Thyroid gland (tissue), 4 donors: ENCODE data around the gene RNPEPL1. TPM values are rescaled to one million over a fixed set of nuclear protein-coding genes. Genes with fewer than 3 reads are reported as not detected.

ENCODE experiments used
- DNase-seq, 2 donors: peaks; one replicate each; pipeline ENCODE4 v3.0.0-alpha.2; 2019
- H3K27ac ChIP-seq, 3 donors: fragments of 200-600 bp; sonication (generic); 1 replicate in 2 of 3; 2 replicates in 1 of 3; pipeline ENCODE4 v1.5.1; 2016 to 2019; ENCODE audit warnings: mild to moderate bottlenecking in 1 of 3, moderate library complexity in 1 of 3
- H3K27me3 ChIP-seq: fragments of 200-600 bp; sonication (generic); one replicate; pipeline ENCODE4 v1.5.1; 2019
- H3K36me3 ChIP-seq, 2 donors: fragments of 200-600 bp; sonication (generic); one replicate each; pipeline ENCODE4 v1.5.1; 2016 to 2019
- H3K4me1 ChIP-seq, 2 donors: fragments of 200-600 bp; sonication (generic); one replicate each; pipeline ENCODE4 v1.5.1; 2017 to 2019
- H3K4me3 ChIP-seq, 3 donors: fragments of 200-600 bp; sonication (generic); replicated peaks in 1 of 3; 1 replicate in 2 of 3; 2 replicates in 1 of 3; pipeline ENCODE4 v1.5.1; 2016; ENCODE audit warnings: mild to moderate bottlenecking in 1 of 3
- H3K9me3 ChIP-seq: fragments of 200-600 bp; sonication (generic); one replicate; pipeline ENCODE4 v1.5.1; 2017
- POLR2A ChIP-seq, 2 donors: fragments of 450-650 bp; IDR thresholded peaks; one replicate each; pipeline ENCODE4 v1.6.1; 2017; ENCODE audit warnings: antibody characterized with exemption in 2 of 2, mild to moderate bottlenecking in 2 of 2, moderate library complexity in 1 of 2
- WGBS, 2 donors: methylation state at CpG; one replicate each; pipeline ENCODE4 v1.1.5; 2017; 5-methylcytosine and 5-hydroxymethylcytosine counted together
- intact Hi-C: fragments of 100-400 bp; cut with DNase I; formaldehyde crosslinking; loops from one replicate; pipeline ENCODE4 v1.15.1; 2023
- total RNA-seq, 4 donors: library from RNA; depleted of rRNA; stranded (reverse); fragments of >200 nt; gene quantifications; one replicate each; pipeline ENCODE4 v1.2.3, GENCODE V29; 2016
- TF ChIP-seq, protein P1 (sequence below), 6 experiments: fragments of 200-600 bp in 3 of 6; fragments of 450-650 bp in 3 of 6; sonication (generic) in 3 of 6; IDR thresholded peaks; one replicate each; pipeline ENCODE4 v1.5.1; 2016 to 2019; ENCODE audit warnings: antibody characterized with exemption in 6 of 6, mild to moderate bottlenecking in 2 of 6, inconsistent platforms in 1 of 6, moderate library complexity in 1 of 6

The RNPEPL1 gene
- total RNA-seq, 4 donors from 2014 or later, result 20.0 to 45.5 (median 37.3) TPM

DNA sequence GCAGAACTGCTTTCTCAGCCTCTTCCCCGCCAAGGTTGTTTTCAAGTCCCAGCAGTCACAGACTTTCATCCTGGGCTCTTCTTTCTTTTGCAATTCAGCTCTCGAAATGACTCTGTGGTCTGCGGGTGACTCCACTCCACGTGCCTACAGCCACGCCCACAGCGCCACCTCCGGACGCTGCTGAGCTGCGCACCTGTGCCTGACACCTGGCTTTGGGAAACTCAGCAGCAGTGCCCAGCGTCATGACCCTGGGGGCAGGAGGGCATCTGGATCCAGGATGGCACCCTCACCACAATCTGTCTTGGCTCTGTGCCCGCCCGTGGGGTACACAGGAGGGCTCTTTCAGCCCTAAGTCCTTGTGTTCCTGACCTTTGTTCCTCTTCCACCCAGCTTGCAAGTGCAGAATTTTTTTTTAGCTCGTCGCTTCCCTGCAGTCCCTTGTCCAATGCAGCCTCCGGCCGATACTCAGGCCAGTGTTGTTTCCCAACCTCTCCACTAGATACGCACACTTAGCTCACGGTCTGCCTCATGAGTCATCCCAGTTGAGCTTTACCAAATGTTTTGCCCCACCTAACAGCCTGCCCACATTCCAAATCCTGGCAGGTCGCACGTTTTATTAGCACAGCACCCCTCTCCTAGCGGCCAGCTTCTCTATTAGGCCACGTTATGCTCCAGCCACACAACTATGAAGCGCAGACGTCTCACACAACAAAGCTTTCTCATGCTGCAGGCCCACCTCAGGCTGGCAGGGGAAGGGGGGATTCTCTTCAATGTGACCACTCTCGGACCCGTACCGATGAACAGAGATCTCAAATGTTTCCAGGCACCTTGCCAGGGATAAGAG lies 11.7 kb downstream of the RNPEPL1 start:
- Histone ChIP-seq H3K9me3 (no peaks in the 10 kb centered on the region), H3K4me3 (no peak overlapping the region), H3K27me3 (no peaks in the 10 kb centered on the region), H3K27ac (peak overlapping the region in 2 of 3 donors; percentile 55 to 67), H3K36me3 (peaks cover 19 to 31% of the 10 kb centered on the region in 2 donors), H3K4me1 (peaks cover 19 to 30% of the 10 kb centered on the region in 2 donors)
- peak; percentile 66 to 77 for DNase-seq
- WGBS, 2 donors, result 49 to 62% methylated on average over 26 to 27 of the region's 27 CpGs
- TF ChIP-seq POLR2A (IDR thresholded peaks at IDR 0.05), result no peak
- TF ChIP-seq, protein P1, sequence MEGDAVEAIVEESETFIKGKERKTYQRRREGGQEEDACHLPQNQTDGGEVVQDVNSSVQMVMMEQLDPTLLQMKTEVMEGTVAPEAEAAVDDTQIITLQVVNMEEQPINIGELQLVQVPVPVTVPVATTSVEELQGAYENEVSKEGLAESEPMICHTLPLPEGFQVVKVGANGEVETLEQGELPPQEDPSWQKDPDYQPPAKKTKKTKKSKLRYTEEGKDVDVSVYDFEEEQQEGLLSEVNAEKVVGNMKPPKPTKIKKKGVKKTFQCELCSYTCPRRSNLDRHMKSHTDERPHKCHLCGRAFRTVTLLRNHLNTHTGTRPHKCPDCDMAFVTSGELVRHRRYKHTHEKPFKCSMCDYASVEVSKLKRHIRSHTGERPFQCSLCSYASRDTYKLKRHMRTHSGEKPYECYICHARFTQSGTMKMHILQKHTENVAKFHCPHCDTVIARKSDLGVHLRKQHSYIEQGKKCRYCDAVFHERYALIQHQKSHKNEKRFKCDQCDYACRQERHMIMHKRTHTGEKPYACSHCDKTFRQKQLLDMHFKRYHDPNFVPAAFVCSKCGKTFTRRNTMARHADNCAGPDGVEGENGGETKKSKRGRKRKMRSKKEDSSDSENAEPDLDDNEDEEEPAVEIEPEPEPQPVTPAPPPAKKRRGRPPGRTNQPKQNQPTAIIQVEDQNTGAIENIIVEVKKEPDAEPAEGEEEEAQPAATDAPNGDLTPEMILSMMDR (IDR thresholded peaks at IDR 0.05), result peak in 4 of 6 experiments; percentile 14 to 43 (median 31)
- intact Hi-C loops, result no loop called here

DNA sequence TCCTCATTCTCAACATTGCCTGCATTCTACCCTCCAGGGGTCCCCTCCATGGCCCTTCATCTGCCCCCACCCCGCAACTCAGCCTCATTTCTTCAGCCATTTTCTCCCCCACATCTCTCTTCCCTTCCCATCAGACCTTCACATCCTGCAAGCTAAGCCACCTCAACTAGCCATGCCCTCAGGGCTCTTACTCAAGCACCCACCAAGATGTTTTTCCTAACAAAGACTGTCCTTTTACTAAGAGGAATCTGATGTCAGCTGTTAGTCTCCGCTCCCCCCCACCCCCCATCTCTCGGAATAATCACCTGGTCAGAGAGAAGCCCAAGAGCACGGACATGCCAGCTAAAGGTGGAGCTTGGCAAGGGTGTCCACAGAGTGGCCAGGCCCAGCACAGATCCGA lies 13.5 kb downstream of the RNPEPL1 start:
- intact Hi-C loops, result no loop called here
- TF ChIP-seq POLR2A (IDR thresholded peaks at IDR 0.05), result no peak
- TF ChIP-seq, protein P1 (IDR thresholded peaks at IDR 0.05), result no peak
- no peaks in the 10 kb centered on the region for H3K27me3 ChIP-seq
- peaks cover 9 to 15% of the 10 kb centered on the region in 2 donors for H3K36me3 ChIP-seq
- DNase-seq, result no peak
- WGBS, 2 donors, result 95% methylated on average over 5 of the region's 5 CpGs
- H3K9me3 ChIP-seq, result no peaks in the 10 kb centered on the region
- peaks cover 26 to 37% of the 10 kb centered on the region in 2 donors for H3K4me1 ChIP-seq
- no peak overlapping the region for H3K27ac ChIP-seq
- H3K4me3 ChIP-seq, result no peak overlapping the region

DNA sequence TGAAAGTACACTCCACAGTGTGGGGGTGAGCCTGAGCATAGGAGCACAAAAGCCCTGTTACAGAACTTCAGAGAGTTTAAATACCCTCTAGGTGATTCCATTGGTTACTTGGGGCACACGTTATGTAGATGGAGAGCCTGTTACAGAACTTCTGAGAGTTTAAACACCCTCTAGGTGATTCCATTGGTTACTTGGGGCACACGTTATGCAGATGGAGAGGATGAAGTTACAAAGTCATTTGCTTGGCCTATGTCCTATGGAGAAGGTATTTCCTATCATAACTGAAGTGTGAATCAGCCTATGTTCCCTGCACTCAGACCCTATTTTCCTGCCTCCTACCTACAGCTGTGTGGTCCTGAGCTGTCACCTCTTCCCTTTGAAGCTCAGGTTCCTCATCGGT lies 14.5 kb downstream of the RNPEPL1 start:
- Histone ChIP-seq H3K4me1 (peaks cover 33 to 44% of the 10 kb centered on the region in 2 donors), H3K36me3 (peaks cover 4 to 5% of the 10 kb centered on the region in 2 donors), H3K4me3 (no peak overlapping the region), H3K27ac (no peak overlapping the region), H3K27me3 (no peaks in the 10 kb centered on the region), H3K9me3 (no peaks in the 10 kb centered on the region)
- TF ChIP-seq, protein P1 (IDR thresholded peaks at IDR 0.05), result no peak
- no peak for TF ChIP-seq POLR2A (IDR thresholded peaks at IDR 0.05)
- 86 to 91% methylated on average over 3 of the region's 3 CpGs for WGBS, 2 donors
- no peak for DNase-seq
- intact Hi-C loops, result no loop called here

DNA sequence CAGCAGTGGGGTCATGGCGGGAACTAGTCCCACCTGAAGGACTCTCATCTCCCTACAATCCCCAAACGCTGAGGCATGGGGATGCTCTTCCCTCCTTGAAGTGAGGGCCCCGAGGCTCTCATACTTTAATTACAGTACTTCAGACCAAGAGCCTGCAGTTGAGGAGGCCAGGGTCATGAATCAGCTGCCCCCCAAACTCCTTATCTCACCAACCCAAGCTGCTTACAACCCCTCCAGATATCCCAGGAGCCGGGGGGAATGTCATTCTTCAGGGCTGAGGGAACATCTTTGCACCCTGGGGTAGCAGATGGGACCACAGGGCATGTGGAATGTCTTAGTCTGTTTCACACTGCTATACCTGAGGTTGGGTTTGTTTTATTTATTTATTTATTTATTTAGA lies 15.5 kb downstream of the RNPEPL1 start:
- no peak overlapping the region for H3K4me3 ChIP-seq
- H3K4me1 ChIP-seq, result peaks cover 36 to 52% of the 10 kb centered on the region in 2 donors
- H3K36me3 ChIP-seq, result no peaks in the 10 kb centered on the region
- H3K9me3 ChIP-seq, result no peaks in the 10 kb centered on the region
- no peak for TF ChIP-seq POLR2A (IDR thresholded peaks at IDR 0.05)
- TF ChIP-seq, protein P1 (IDR thresholded peaks at IDR 0.05), result no peak
- DNase-seq, result no peak
- no peaks in the 10 kb centered on the region for H3K27me3 ChIP-seq
- 46 to 51% methylated on average over 4 of the region's 4 CpGs for WGBS, 2 donors
- H3K27ac ChIP-seq, result no peak overlapping the region
- intact Hi-C loops, result no loop called here

DNA sequence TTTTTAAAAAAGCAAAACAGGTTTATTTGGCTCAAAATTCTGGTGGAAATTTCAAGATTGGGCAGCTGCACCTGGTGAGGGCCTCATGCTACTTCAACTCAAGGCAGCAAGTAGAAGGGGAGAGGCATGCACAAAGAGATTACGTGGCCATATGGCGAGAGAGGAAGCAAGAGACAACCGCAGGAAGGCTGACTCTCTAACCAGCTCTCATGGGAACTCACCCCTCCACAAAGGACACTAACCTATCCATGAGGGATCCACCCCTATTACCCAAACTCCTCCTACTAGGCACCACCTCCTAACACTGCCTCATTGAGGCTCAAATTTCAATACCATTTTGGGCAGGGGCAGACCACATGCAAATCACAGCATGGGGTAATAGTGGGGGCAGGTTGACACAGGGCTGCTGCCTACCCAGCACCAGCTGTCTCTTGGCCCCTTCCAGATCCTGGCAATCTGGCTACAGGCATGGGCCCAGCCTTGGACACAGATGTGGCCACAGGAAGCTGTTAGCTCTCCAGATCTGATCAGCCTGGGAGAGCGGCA lies 16.3 kb downstream of the RNPEPL1 start:
- H3K4me3 ChIP-seq, result no peak overlapping the region
- WGBS, 2 donors, result 68 to 76% methylated on average over 3 of the region's 4 CpGs
- peaks cover 35 to 45% of the 10 kb centered on the region in 2 donors for H3K4me1 ChIP-seq
- no peaks in the 10 kb centered on the region for H3K9me3 ChIP-seq
- no peaks in the 10 kb centered on the region for H3K36me3 ChIP-seq
- intact Hi-C loops, result no loop called here
- H3K27ac ChIP-seq, result no peak overlapping the region
- DNase-seq, result no peak
- no peaks in the 10 kb centered on the region for H3K27me3 ChIP-seq
- TF ChIP-seq POLR2A (IDR thresholded peaks at IDR 0.05), result no peak
- TF ChIP-seq, protein P1 (IDR thresholded peaks at IDR 0.05), result no peak
